CD14-positive monocyte (primary cell): ENCODE results near the gene IRS1. TPM values are rescaled to one million over a fixed set of nuclear protein-coding genes. Genes with fewer than 3 reads are reported as not detected.

Experiments used
- DNase-seq, 3 donors: peaks; one replicate each; pipeline ENCODE4 v3.0.0-alpha.2; 2011 to 2022
- H2AFZ ChIP-seq: 2 replicates; pipeline ENCODE4 v1.6.0; 2012; ENCODE audit warnings: mild to moderate bottlenecking, low read depth, low read length, inconsistent platforms; ENCODE audit not compliant: insufficient read depth, poor library complexity, severe bottlenecking
- H3K27ac ChIP-seq, 2 donors: 1 replicate in 1 of 2; 2 replicates in 1 of 2; pipeline ENCODE4 v1.5.1; 2012 to 2013; ENCODE audit warnings: low read length in 2 of 2, control low read depth in 1 of 2, inconsistent platforms in 1 of 2, low read depth in 1 of 2, mild to moderate bottlenecking in 1 of 2
- H3K27me3 ChIP-seq, 2 donors: one replicate each; pipeline versions ENCODE4 v1.6.0 to v1.6.1; 2011 to 2013; ENCODE audit warnings: low read length in 2 of 2; ENCODE audit not compliant: control insufficient read depth in 2 of 2, insufficient read depth in 2 of 2
- H3K36me3 ChIP-seq, 2 donors: replicated peaks in 1 of 2; 1 replicate in 1 of 2; 2 replicates in 1 of 2; pipeline versions ENCODE4 v1.5.1 to v1.6.1; 2012 to 2013; ENCODE audit warnings: low read length in 2 of 2, control low read depth in 1 of 2, inconsistent platforms in 1 of 2, mild to moderate bottlenecking in 1 of 2; ENCODE audit not compliant: insufficient read depth in 2 of 2, control insufficient read depth in 1 of 2
- H3K4me1 ChIP-seq, 2 donors: 1 replicate in 1 of 2; 2 replicates in 1 of 2; pipeline versions ENCODE4 v1.5.1 to v1.6.1; 2012 to 2013; ENCODE audit warnings: low read length in 2 of 2, control low read depth in 1 of 2, inconsistent platforms in 1 of 2, mild to moderate bottlenecking in 1 of 2, moderate library complexity in 1 of 2; ENCODE audit not compliant: insufficient read depth in 2 of 2, control insufficient read depth in 1 of 2
- H3K4me2 ChIP-seq: replicated peaks from 2 replicates; pipeline ENCODE3; 2012; ENCODE audit warnings: low read length, moderate library complexity, mild to moderate bottlenecking; ENCODE audit not compliant: poor library complexity, severe bottlenecking; ENCODE audit errors: extremely low read depth
- H3K4me3 ChIP-seq, 3 experiments: fragments of 200-600 bp in 1 of 3; sonication (generic) in 1 of 3; replicated peaks in 1 of 3; 1 replicate in 2 of 3; 2 replicates in 1 of 3; pipeline ENCODE4 v1.5.1; 2011 to 2013; ENCODE audit warnings: low read length in 3 of 3, mild to moderate bottlenecking in 3 of 3, control low read depth in 2 of 3, low read depth in 2 of 3, inconsistent platforms in 1 of 3, moderate library complexity in 1 of 3
- H3K79me2 ChIP-seq: 2 replicates; pipeline ENCODE4 v1.6.0; 2012; ENCODE audit warnings: mild to moderate bottlenecking, control low read depth, inconsistent platforms, low read length, moderate library complexity; ENCODE audit not compliant: insufficient read depth
- H3K9ac ChIP-seq: 2 replicates; pipeline ENCODE4 v1.6.0; 2017; ENCODE audit warnings: low read length, mild to moderate bottlenecking; ENCODE audit not compliant: insufficient read depth, poor library complexity, severe bottlenecking
- H3K9me3 ChIP-seq, 2 donors: replicated peaks in 1 of 2; 1 replicate in 1 of 2; 2 replicates in 1 of 2; pipeline versions ENCODE4 v1.5.1 to v1.6.1; 2012 to 2013; ENCODE audit warnings: low read length in 2 of 2, control low read depth in 1 of 2; ENCODE audit not compliant: control insufficient read depth in 1 of 2, insufficient read depth in 1 of 2
- H4K20me1 ChIP-seq: 2 replicates; pipeline ENCODE4 v1.6.0; 2012; ENCODE audit warnings: mild to moderate bottlenecking, low read length, control low read depth, moderate library complexity; ENCODE audit not compliant: insufficient read depth
- H3K27ac Mint-ChIP-seq, 7 donors: one replicate each; pipeline ENCODE4 v1.8.0; 2020; ENCODE audit warnings: mild to moderate bottlenecking in 7 of 7, mixed read lengths in 7 of 7, moderate library complexity in 6 of 7, inconsistent platforms in 2 of 7
- H3K27me3 Mint-ChIP-seq, 3 donors: one replicate each; pipeline ENCODE4 v1.8.0; 2021 to 2022; ENCODE audit warnings: low read depth in 3 of 3, mild to moderate bottlenecking in 3 of 3, mixed read lengths in 3 of 3, moderate library complexity in 3 of 3, inconsistent platforms in 1 of 3
- H3K36me3 Mint-ChIP-seq, 2 donors: one replicate each; pipeline ENCODE4 v1.8.0; 2020; ENCODE audit warnings: mixed read lengths in 2 of 2, inconsistent platforms in 1 of 2, mild to moderate bottlenecking in 1 of 2
- H3K4me1 Mint-ChIP-seq: one replicate; pipeline ENCODE4 v1.8.0; 2020; ENCODE audit warnings: mild to moderate bottlenecking, mixed read lengths
- H3K4me3 Mint-ChIP-seq, 2 donors: one replicate each; pipeline ENCODE4 v1.8.0; 2020; ENCODE audit warnings: mild to moderate bottlenecking in 2 of 2, mixed read lengths in 2 of 2, moderate library complexity in 1 of 2
- H3K9me3 Mint-ChIP-seq, 7 donors: one replicate each; pipeline ENCODE4 v1.8.0; 2020 to 2022; ENCODE audit warnings: mixed read lengths in 7 of 7, mild to moderate bottlenecking in 6 of 7, moderate library complexity in 6 of 7, inconsistent platforms in 2 of 7
- CTCF ChIP-seq: fragments of 200-600 bp; IDR thresholded peaks from one replicate; pipeline ENCODE4 v1.8.0; 2022; ENCODE audit warnings: antibody characterized with exemption, mild to moderate bottlenecking
- WGBS: methylation state at CpG from one replicate; pipeline ENCODE4 v1.1.5; 2013; ENCODE audit warnings: missing lambda C conversion rate; ENCODE audit not compliant: insufficient coverage; 5-methylcytosine and 5-hydroxymethylcytosine counted together
- intact Hi-C, 2 donors: fragments of 100-400 bp; cut with micrococcal nuclease; formaldehyde crosslinking; loops; one replicate each; pipeline versions ENCODE4 v1.15.0 to v1.15.1; 2023
- polyA plus RNA-seq, 3 donors: library from polyadenylated mRNA; depleted of rRNA in 1 of 3; unstranded in 2 of 3; stranded (reverse) in 1 of 3; fragments of 300-500 nt in 2 of 3; fragments of >200 nt in 1 of 3; fragmentation: Illumina TruSeq in 2 of 3; gene quantifications; 1 replicate in 2 of 3; 2 replicates in 1 of 3; pipeline ENCODE4 v1.2.3, GENCODE V29; 2012 to 2021

IRS1 gene
- polyA plus RNA-seq, 3 donors, result 0.10 to 0.19 TPM; not detected in 1

GRCh38 chr2:226699321-226699720 is 100.3 kb downstream of the IRS1 start:
- Histone ChIP-seq H3K4me2 (no peak overlapping the region), H2AFZ (no peak overlapping the region), H3K9ac (no peak overlapping the region), H3K79me2 (no peaks in the 10 kb centered on the region), H4K20me1 (no peaks in the 10 kb centered on the region), H3K27me3 (peaks cover 0 to 5% of the 10 kb centered on the region in 2 donors), H3K4me1 (no peaks in the 10 kb centered on the region), H3K36me3 (no peaks in the 10 kb centered on the region), H3K4me3 (no peak overlapping the region), H3K27ac (no peak overlapping the region), H3K9me3 (no peaks in the 10 kb centered on the region)
- peaks cover 3 to 6% (median 4%) of the 10 kb centered on the region in 3 donors for H3K27me3 Mint-ChIP-seq
- no peaks in the 10 kb centered on the region for H3K36me3 Mint-ChIP-seq
- H3K9me3 Mint-ChIP-seq, result peaks cover 0 to 4% (median 2%) of the 10 kb centered on the region in 7 donors
- no peak for TF ChIP-seq CTCF
- H3K27ac Mint-ChIP-seq, result no peak overlapping the region
- peaks cover 9% of the 10 kb centered on the region for H3K4me1 Mint-ChIP-seq
- intact Hi-C loops, result no loop called here
- no CpG with 5 or more reads among the region's 2 CpGs for WGBS
- DNase-seq, result no peak
- H3K4me3 Mint-ChIP-seq, result no peak overlapping the region

- Histone ChIP-seq H3K9me3 (no peaks in the 10 kb centered on the region), H2AFZ (no peak overlapping the region), H3K36me3 (no peaks in the 10 kb centered on the region), H3K27me3 (peaks cover 0 to 5% of the 10 kb centered on the region in 2 donors), H3K27ac (no peak overlapping the region), H3K9ac (no peak overlapping the region), H4K20me1 (no peaks in the 10 kb centered on the region), H3K79me2 (no peaks in the 10 kb centered on the region), H3K4me1 (no peaks in the 10 kb centered on the region), H3K4me3 (no peak overlapping the region), H3K4me2 (no peak overlapping the region)
- H3K4me3 Mint-ChIP-seq, result no peak overlapping the region
- no peak overlapping the region for H3K27ac Mint-ChIP-seq
- H3K27me3 Mint-ChIP-seq, result peaks cover 3 to 7% (median 4%) of the 10 kb centered on the region in 3 donors
- no peaks in the 10 kb centered on the region for H3K36me3 Mint-ChIP-seq
- intact Hi-C loops, result no loop called here
- DNase-seq, result no peak
- peaks cover 0 to 4% (median 2%) of the 10 kb centered on the region in 7 donors for H3K9me3 Mint-ChIP-seq
- H3K4me1 Mint-ChIP-seq, result peaks cover 9% of the 10 kb centered on the region
- no peak for TF ChIP-seq CTCF
These were observed 100.9 kb downstream of the IRS1 start for GRCh38 chr2:226698671-226699070.
